ENCODE results near the gene NKPD1. TPM values are rescaled to one million over a fixed set of nuclear protein-coding genes. Genes with fewer than 3 reads are reported as not detected.

NKPD1 gene
- total and polyA plus RNA-seq, 2 donors (not counting 3 experiments of a cell fraction or from before 2014, with no cell fraction given) = 0.04 TPM; not detected in 1

DNA sequence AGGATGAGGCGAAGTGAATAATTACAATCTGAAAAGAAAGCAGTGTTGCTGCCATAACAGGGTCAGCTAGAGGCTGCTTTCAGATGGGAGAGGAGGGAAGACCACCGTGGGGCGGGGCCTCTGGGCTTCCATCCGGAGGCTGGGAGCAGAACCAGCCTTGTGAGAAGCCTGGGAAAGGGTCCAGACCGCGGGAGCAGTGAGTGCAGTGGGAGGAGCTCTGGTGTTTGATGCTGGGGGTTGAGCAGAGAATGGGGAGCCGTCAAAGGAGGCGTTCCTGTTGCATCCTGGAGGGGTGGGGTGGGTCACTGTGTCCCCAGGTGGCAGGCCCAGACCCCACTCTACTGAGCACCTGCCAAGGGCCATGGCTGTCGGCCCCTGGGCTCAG is 18.1 kb downstream of the NKPD1 start:
- TF ChIP-seq, protein P1, sequence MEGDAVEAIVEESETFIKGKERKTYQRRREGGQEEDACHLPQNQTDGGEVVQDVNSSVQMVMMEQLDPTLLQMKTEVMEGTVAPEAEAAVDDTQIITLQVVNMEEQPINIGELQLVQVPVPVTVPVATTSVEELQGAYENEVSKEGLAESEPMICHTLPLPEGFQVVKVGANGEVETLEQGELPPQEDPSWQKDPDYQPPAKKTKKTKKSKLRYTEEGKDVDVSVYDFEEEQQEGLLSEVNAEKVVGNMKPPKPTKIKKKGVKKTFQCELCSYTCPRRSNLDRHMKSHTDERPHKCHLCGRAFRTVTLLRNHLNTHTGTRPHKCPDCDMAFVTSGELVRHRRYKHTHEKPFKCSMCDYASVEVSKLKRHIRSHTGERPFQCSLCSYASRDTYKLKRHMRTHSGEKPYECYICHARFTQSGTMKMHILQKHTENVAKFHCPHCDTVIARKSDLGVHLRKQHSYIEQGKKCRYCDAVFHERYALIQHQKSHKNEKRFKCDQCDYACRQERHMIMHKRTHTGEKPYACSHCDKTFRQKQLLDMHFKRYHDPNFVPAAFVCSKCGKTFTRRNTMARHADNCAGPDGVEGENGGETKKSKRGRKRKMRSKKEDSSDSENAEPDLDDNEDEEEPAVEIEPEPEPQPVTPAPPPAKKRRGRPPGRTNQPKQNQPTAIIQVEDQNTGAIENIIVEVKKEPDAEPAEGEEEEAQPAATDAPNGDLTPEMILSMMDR (IDR thresholded peaks at IDR 0.05; ENCODE audit: extremely low read depth in 1 of 2, insufficient read depth in 1 of 2, low read depth in 1 of 2, low read length in 2 of 2) = no peak
- TF ChIP-seq, protein P2, sequence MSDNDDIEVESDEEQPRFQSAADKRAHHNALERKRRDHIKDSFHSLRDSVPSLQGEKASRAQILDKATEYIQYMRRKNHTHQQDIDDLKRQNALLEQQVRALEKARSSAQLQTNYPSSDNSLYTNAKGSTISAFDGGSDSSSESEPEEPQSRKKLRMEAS (IDR thresholded peaks at IDR 0.05; ENCODE audit: insufficient read depth, insufficient read length) = no peak
- TF ChIP-seq MYC (IDR thresholded peaks at IDR 0.05; ENCODE audit: low read depth, low read length) (no peak), JUN (IDR thresholded peaks at IDR 0.05; ENCODE audit: borderline replicate concordance, insufficient read depth, insufficient read length, low read depth) (no peak), FOS (IDR thresholded peaks at IDR 0.05; ENCODE audit: borderline replicate concordance, insufficient read depth, low read length) (no peak), EZH2 (IDR thresholded peaks at IDR 0.05; ENCODE audit: borderline replicate concordance, low read depth, low read length, severe bottlenecking) (no peak), POLR2A (IDR thresholded peaks at IDR 0.05; ENCODE audit: low read depth, low read length) (no peak), GATA2 (IDR thresholded peaks at IDR 0.05; ENCODE audit: insufficient read depth, insufficient read length, low read depth, low read length) (no peak), POLR2AphosphoS5 (IDR thresholded peaks at IDR 0.05; ENCODE audit: insufficient read depth, low read depth, low read length) (no peak)
- dilution Hi-C loops (cut with MboI; ENCODE audit: extremely low pct_ligation_motif_present, low sequenced_read_pairs) = no loop called here

More for the DNA sequence above, 18.1 kb downstream of the NKPD1 start:
- POLR2A ChIA-PET = no interaction called here
- H3K9ac ChIP-seq (replicated peaks; ENCODE audit: extremely low read depth, insufficient read depth, low read length) = no peak overlapping the region
- H2AFZ ChIP-seq (ENCODE audit: low read depth, low read length) = no peak overlapping the region
- FAIRE-seq (no peak), DNase-seq (ENCODE audit: low read depth, low spot score) (no peak)
- peaks cover 2 to 17% of the 10 kb centered on the region in 2 experiments for H3K36me3 ChIP-seq (ENCODE audit: control insufficient read depth in 2 of 2, extremely low read depth in 1 of 2, insufficient read depth in 2 of 2, low read length in 2 of 2)
- no peaks in the 10 kb centered on the region for H3K4me1 ChIP-seq (ENCODE audit: control insufficient read depth, extremely low read depth, insufficient read depth, low read length)
- H3K4me3 ChIP-seq (replicated peaks in 1 of 3; ENCODE audit: insufficient read depth in 1 of 3, low read depth in 1 of 3, low read length in 3 of 3) = no peak overlapping the region
- no TSS peak for BruUV-seq (replicated peaks)
- no peaks in the 10 kb centered on the region for H4K20me1 ChIP-seq (replicated peaks; ENCODE audit: control insufficient read depth, extremely low read depth, insufficient read depth, low read length)
- no peak overlapping the region for H3K27ac ChIP-seq (ENCODE audit: insufficient read depth, low read depth, low read length)
- H3K9me1 ChIP-seq (replicated peaks; ENCODE audit: control insufficient read depth, extremely low read depth, insufficient read depth, low read length) = no peaks in the 10 kb centered on the region
- intact Hi-C loops (cut with micrococcal nuclease) = no loop called here
- no peak overlapping the region for H3K4me2 ChIP-seq (ENCODE audit: insufficient read depth, low read length)
- CTCF ChIA-PET = interaction anchor here (1.5 kb wide), 1 partner anchor 50 kb away, joined by 4 read pairs; the partner anchor contains the start of gene PPP1R37
- H3K79me2 ChIP-seq (ENCODE audit: control insufficient read depth, insufficient read depth, low read length) = no peaks in the 10 kb centered on the region
- H3K9me3 ChIP-seq (replicated peaks; ENCODE audit: control insufficient read depth, insufficient read depth, low read length) = no peaks in the 10 kb centered on the region
- H3K27me3 ChIP-seq (ENCODE audit: control insufficient read depth in 2 of 2, insufficient read depth in 2 of 2, low read length in 2 of 2) = no peaks in the 10 kb centered on the region

All from endothelial cell of umbilical vein (primary cell).